GM23338 (cell line): Measurements from ENCODE around the gene TMEM176B. TPM values are rescaled to one million over a fixed set of nuclear protein-coding genes. Genes with fewer than 3 reads are reported as not detected.

ENCODE experiments used
- ATAC-seq: fragments of 200-7000 bp; cut with Tn5 transposase; 3 replicates; pipeline ENCODE4 v1.9.1; 2020
- DNase-seq: peaks from one replicate; pipeline ENCODE4 v3.0.0-alpha.2; 2015; ENCODE audit warnings: low spot score
- H2AFZ ChIP-seq: fragments of 200-600 bp; sonication (generic); 2 replicates; pipeline ENCODE4 v1.8.0; 2016; ENCODE audit warnings: antibody characterized with exemption, mild to moderate bottlenecking, moderate library complexity
- H3F3A ChIP-seq: fragments of 200-600 bp; sonication (generic); replicated peaks from 2 replicates; pipeline ENCODE4 v1.8.0; 2017; ENCODE audit warnings: antibody characterized with exemption, mixed run types, low read depth
- H3K27ac ChIP-seq: fragments of 200-600 bp; sonication (generic); 2 replicates; pipeline ENCODE4 v1.6.1; 2016; ENCODE audit warnings: low read depth
- H3K27me3 ChIP-seq: fragments of 200-600 bp; sonication (generic); 2 replicates; pipeline ENCODE4 v1.8.0; 2016; ENCODE audit warnings: mild to moderate bottlenecking, mixed run types, moderate library complexity; ENCODE audit not compliant: insufficient read depth
- H3K36me3 ChIP-seq: fragments of 200-600 bp; sonication (generic); 2 replicates; pipeline ENCODE4 v1.8.0; 2016; ENCODE audit warnings: mild to moderate bottlenecking; ENCODE audit not compliant: insufficient read depth
- H3K4me1 ChIP-seq: fragments of 200-600 bp; sonication (generic); 2 replicates; pipeline ENCODE4 v1.8.0; 2016; ENCODE audit warnings: mild to moderate bottlenecking, moderate library complexity; ENCODE audit not compliant: insufficient read depth
- H3K4me2 ChIP-seq: fragments of 200-600 bp; sonication (generic); 2 replicates; pipeline ENCODE4 v1.7.1; 2017; ENCODE audit warnings: mixed run types
- H3K4me3 ChIP-seq: fragments of 200-600 bp; sonication (generic); 2 replicates; pipeline ENCODE4 v1.6.1; 2016; ENCODE audit warnings: mixed run types
- H3K79me2 ChIP-seq: fragments of 200-600 bp; sonication (generic); replicated peaks from 2 replicates; pipeline ENCODE4 v1.8.0; 2017; ENCODE audit warnings: mild to moderate bottlenecking; ENCODE audit not compliant: insufficient read depth
- H3K9me2 ChIP-seq: fragments of 200-600 bp; sonication (generic); 2 replicates; pipeline ENCODE4 v1.8.0; 2017; ENCODE audit not compliant: insufficient read depth
- H4K20me1 ChIP-seq: fragments of 200-600 bp; sonication (generic); replicated peaks from 2 replicates; pipeline ENCODE4 v1.8.0; 2017; ENCODE audit warnings: mild to moderate bottlenecking; ENCODE audit not compliant: insufficient read depth
- H3K27ac Mint-ChIP-seq: 2 replicates; pipeline ENCODE4 v1.8.0; 2020; ENCODE audit warnings: inconsistent platforms, mild to moderate bottlenecking, moderate library complexity, mixed read lengths
- H3K27me3 Mint-ChIP-seq: 3 replicates; pipeline ENCODE4 v1.8.0; 2022; ENCODE audit warnings: low read depth, mild to moderate bottlenecking, moderate library complexity, mixed read lengths, inconsistent platforms; ENCODE audit not compliant: insufficient read depth, poor library complexity
- H3K36me3 Mint-ChIP-seq: 3 replicates; pipeline ENCODE4 v1.8.0; 2021; ENCODE audit warnings: low read depth, mild to moderate bottlenecking, inconsistent platforms, moderate library complexity, mixed read lengths
- H3K4me1 Mint-ChIP-seq: 3 replicates; pipeline ENCODE4 v1.8.0; 2020; ENCODE audit warnings: mild to moderate bottlenecking, inconsistent platforms, mixed read lengths
- H3K4me3 Mint-ChIP-seq: 3 replicates; pipeline ENCODE4 v1.8.0; 2021; ENCODE audit warnings: moderate library complexity, mild to moderate bottlenecking, inconsistent platforms, mixed read lengths
- H3K9me3 Mint-ChIP-seq: 3 replicates; pipeline ENCODE4 v1.8.0; 2020; ENCODE audit warnings: moderate library complexity, mild to moderate bottlenecking, inconsistent platforms, mixed read lengths
- CREB1 ChIP-seq: fragments of 250-450 bp; sonication (Bioruptor Pico); IDR thresholded peaks from 2 replicates; pipeline ENCODE4 v1.5.0; 2020; ENCODE audit warnings: low read depth, mild to moderate bottlenecking, moderate library complexity
- CTCF ChIP-seq, 2 experiments: fragments of 200-600 bp in 1 of 2; sonication (generic) in 1 of 2; conservative IDR thresholded peaks; 2 replicates each; pipeline versions ENCODE4 v1.5.1 to v1.6.1; 2016 to 2017; ENCODE audit warnings: antibody characterized with exemption in 2 of 2, low read depth in 2 of 2, mild to moderate bottlenecking in 2 of 2, moderate library complexity in 1 of 2
- ETS1 ChIP-seq: IDR thresholded peaks from 2 replicates; pipeline ENCODE4 v1.6.1; 2016; ENCODE audit warnings: antibody characterized with exemption
- JUNB ChIP-seq: IDR thresholded peaks from one replicate; pipeline ENCODE4 v1.6.1; 2016; ENCODE audit warnings: antibody characterized with exemption; ENCODE audit not compliant: unreplicated experiment
- NANOG ChIP-seq: IDR thresholded peaks from 2 replicates; pipeline ENCODE4 v1.6.1; 2016; ENCODE audit warnings: antibody characterized with exemption, borderline replicate concordance
- ZNF114 ChIP-seq: fragments of 250-450 bp; sonication (Bioruptor Pico); IDR thresholded peaks from 2 replicates; pipeline ENCODE4 v1.5.0; 2020; ENCODE audit warnings: mild to moderate bottlenecking, moderate library complexity
- ZNF331 ChIP-seq: fragments of 250-450 bp; sonication (Bioruptor Pico); IDR thresholded peaks from 2 replicates; pipeline ENCODE4 v1.5.0; 2020; ENCODE audit warnings: low read depth, mild to moderate bottlenecking, moderate library complexity
- polyA plus RNA-seq: library from polyadenylated mRNA; unstranded; fragments of >200 nt; fragmentation: Nextera tagmentation; extraction: Ambion mirVana; gene quantifications from 2 replicates; pipeline ENCODE4 v1.2.1, GENCODE V29; 2016
- total RNA-seq: library from RNA; depleted of rRNA; stranded (reverse); fragments of >200 nt; shearing (Covaris generic); gene quantifications from 2 replicates; pipeline ENCODE4 v1.2.3, GENCODE V29; 2014

The TMEM176B gene
- total and polyA plus RNA-seq, 2 experiments from 2014 or later = 0.35 to 0.42 TPM

GRCh38 chr7:150780292-150780691, 19.9 kb downstream of the TMEM176B start (continued):
- TF ChIP-seq CTCF (conservative IDR thresholded peaks at IDR 0.05; ENCODE audit: low read depth in 2 of 2) (no peak), NANOG (no peak), ETS1 (no peak), CREB1 (CRISPR knock-in tag) (no peak), ZNF331 (CRISPR knock-in tag) (no peak), ZNF114 (no peak), JUNB (no peak)

GRCh38 chr7:150778738-150779301, 21.3 kb downstream of the TMEM176B start:
- Histone ChIP-seq H3F3A (no peaks in the 10 kb centered on the region), H4K20me1 (no peaks in the 10 kb centered on the region), H3K4me3 (no peak overlapping the region), H3K4me1 (no peaks in the 10 kb centered on the region), H3K27me3 (no peaks in the 10 kb centered on the region), H3K79me2 (no peaks in the 10 kb centered on the region), H2AFZ (no peak overlapping the region), H3K36me3 (no peaks in the 10 kb centered on the region), H3K27ac (no peak overlapping the region), H3K4me2 (no peak overlapping the region), H3K9me2 (no peaks in the 10 kb centered on the region)
- no peak overlapping the region for H3K27ac Mint-ChIP-seq
- peak; percentile 98 for ATAC-seq
- peaks cover 2% of the 10 kb centered on the region for H3K27me3 Mint-ChIP-seq
- H3K36me3 Mint-ChIP-seq = no peaks in the 10 kb centered on the region
- no peak for TF ChIP-seq JUNB
- peak; percentile 88 to 93 for TF ChIP-seq CTCF (conservative IDR thresholded peaks at IDR 0.05; ENCODE audit: low read depth in 2 of 2)
- no peaks in the 10 kb centered on the region for H3K4me1 Mint-ChIP-seq
- DNase-seq = peak; percentile 92
- peaks cover 4% of the 10 kb centered on the region; the same call in 2 of the 3 replicates for H3K9me3 Mint-ChIP-seq
- H3K4me3 Mint-ChIP-seq = no peak overlapping the region
